GM18909 (cell line): ENCODE measurements around the gene TECPR1.

Experiments used
- ATAC-seq: cut with Tn5 transposase; IDR thresholded peaks from one replicate; pipeline ENCODE4 v1.9.1; 2021; ENCODE audit warnings: mild to moderate bottlenecking; ENCODE audit not compliant: unreplicated experiment, poor library complexity

Gene TECPR1

GRCh38 chr7:98285157-98286092 lies 33.4 kb upstream of the TECPR1 start:
- no peak for ATAC-seq

GRCh38 chr7:98284335-98285036 lies 32.5 kb upstream of the TECPR1 start:
- ATAC-seq = no peak

DNA sequence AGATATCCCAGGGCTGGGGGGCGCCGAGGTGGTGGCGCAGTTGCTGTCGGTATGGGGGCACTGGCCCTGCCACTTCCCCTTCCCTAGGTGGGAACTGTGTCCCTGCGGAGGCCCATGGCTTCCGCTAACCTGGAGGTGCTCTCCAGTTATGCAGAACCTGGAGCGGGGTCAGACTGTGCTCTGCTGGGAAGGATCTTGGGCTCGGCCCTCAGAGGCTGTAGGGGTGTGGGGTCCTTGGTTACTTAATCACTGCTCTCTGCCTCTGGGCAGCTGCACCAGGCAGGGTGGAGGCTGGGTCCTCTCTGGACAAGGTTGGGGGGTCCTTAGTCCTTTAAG lies 31.8 kb upstream of the TECPR1 start:
- no peak for ATAC-seq

DNA sequence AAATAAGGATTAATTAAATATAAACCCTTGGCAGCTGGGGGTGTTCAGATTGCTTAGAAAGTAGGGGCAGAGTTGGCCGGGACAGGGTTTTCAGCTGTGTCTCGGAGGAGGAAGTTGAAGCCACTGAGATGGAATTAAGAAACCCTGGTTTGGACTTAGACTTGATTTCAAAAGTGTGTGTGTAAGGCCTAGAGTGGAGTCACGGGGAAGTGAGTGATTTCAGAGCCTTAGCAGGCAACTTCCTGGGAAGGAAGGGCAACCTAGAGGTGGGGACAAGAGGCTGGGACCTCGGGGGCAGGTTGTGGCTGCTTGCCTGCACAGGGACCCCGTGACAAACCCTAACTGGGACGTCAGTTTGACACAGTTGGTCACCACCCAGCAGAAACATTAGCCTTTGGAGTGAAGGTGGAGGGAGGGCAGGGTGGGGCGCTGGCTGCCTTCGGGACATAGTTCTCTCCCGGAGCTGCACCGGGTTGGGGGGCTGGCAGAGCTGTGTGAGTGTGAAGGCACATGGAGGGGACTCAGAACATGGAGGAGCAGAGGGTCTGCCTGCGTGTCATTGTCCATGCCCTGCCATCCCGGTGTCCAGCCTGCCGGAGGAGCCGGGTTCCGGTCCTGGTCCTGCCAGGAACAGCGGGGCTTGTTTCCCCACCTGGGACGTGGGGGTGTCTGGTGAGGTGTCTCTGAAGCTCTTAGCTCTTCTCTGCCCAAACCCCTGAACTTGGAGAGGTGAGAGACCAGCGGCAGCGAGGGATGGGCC lies 31.3 kb upstream of the TECPR1 start:
- ATAC-seq = no peak

- ATAC-seq = no peak
Observed at GRCh38 chr7:98282703-98283102, 30.7 kb upstream of the TECPR1 start.

DNA sequence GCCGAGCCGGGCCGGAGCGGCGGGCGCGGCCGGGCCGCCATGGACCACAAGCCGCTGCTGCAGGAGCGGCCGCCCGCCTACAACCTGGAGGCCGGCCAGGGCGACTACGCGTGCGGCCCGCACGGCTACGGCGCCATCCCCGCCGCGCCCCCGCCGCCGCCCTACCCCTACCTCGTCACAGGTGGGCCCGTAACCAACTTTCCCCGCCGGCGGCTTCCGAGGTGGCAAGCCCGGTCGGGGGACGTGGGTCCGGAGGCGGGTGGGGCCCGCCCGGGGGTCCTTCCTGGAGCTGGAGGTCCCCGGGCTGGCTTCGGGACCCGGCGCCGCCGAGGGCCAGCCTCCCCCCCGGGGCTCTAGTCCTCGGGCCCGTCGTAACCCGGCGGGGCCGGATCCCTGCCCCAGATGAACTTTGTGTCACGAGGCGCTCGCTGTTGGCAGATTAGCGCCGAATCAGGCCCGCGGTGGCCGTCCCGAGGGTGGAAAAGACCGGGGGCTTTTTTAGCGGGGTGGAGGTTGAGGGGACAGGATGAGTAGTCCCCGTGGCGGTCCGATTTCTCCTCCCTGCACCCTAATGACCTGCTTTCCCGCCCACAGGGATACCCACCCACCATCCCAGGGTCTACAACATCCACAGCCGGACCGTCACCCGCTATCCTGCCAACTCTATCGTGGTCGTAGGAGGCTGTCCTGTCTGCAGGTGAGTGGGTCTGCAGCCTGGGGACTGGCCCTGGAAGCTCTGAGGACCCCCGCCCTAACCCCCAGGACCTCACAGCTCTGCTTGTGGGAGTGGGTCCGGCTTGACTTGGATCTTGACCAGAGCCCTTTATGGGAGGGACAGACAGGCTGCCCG lies 29.9 kb upstream of the TECPR1 start:
- ATAC-seq = peak; percentile 18

- peak; percentile 87 for ATAC-seq
Observed at GRCh38 chr7:98280791-98281756, 29.0 kb upstream of the TECPR1 start, which contains the start of gene BRI3. BRI3 (plus strand) TSS chr7:98281686; CDS start chr7:98281796, 110 bp downstream.

DNA sequence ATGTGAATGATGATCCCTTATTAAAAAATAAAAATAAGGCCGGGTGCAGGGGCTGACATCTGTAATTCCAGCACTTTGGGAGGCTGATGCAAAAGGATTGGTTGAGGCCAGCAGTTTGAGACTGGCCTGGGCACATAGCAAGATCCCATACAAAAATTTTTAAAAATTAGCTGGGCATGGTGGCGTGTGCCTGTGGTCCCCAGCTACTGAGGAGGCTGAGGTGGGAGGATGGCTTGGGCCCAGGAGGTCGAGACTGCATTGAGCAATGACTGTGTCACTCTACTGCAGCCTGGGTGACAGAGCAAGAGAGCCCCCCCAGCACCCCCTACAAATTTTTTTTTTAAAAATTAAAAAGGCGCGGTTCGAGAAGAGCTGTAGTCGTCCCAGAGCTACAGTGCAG lies 28.3 kb upstream of the TECPR1 start:
- ATAC-seq = no peak

DNA sequence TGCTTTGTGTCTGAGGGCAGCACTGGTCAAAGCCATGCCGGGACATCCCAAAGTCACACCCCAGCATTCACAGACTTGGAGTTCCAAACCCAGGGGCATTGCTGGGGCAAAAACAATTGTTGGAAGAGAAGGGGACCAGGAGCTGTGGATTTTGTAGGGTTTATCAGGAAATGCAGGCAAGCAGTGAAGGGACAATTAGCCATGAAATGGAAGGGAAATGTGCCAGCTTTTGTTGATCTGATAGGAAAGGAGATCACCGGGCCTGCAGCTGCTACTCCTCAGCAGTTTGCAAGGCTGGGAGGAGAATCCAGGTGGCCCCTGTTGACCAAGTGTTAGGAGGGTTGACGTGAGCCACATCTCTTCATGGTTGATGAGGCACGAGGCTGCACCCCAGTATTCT lies 26.9 kb upstream of the TECPR1 start:
- no peak for ATAC-seq

DNA sequence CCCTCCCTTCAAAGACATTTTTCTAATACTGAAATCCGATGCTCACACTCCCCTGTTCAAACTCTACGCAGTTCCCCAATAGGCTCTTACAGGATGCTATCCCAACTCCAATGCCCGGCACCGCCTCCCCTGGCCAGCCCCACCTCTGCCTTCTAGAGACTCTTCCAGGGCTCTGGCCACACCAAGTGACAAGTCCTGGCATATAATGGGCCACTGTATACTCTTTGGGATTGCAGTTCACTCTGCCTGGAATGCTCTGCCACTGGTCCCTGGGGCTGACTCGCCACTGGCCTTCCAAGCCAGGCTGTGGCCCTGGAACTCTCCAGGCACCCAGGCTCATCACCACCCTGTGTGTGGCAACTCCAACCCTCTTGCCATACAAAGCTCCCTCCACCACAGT lies 26.4 kb upstream of the TECPR1 start:
- ATAC-seq = no peak

- ATAC-seq = no peak
Observed at GRCh38 chr7:98276241-98276761, 24.3 kb upstream of the TECPR1 start.

- ATAC-seq = no peak
Observed at GRCh38 chr7:98267303-98267702, 15.3 kb upstream of the TECPR1 start.

DNA sequence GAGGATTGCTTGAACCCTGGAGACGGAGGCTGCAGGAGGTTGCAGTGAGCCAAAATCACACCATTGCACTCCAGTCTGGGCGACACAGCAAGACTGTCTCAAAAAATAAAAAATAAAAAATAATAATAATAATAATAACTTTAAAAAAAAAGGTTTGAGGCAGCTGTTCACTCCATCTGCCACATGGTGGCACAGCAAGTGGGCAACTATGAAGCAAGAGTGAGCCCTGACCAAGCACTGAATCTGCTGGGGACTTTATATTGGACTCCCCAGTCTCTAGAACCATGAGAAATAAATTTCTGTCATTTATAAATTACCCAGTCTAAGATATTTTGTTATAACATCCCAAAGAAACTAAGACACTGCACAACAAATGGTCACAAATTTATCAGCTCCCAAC lies 14.8 kb upstream of the TECPR1 start:
- ATAC-seq = no peak

DNA sequence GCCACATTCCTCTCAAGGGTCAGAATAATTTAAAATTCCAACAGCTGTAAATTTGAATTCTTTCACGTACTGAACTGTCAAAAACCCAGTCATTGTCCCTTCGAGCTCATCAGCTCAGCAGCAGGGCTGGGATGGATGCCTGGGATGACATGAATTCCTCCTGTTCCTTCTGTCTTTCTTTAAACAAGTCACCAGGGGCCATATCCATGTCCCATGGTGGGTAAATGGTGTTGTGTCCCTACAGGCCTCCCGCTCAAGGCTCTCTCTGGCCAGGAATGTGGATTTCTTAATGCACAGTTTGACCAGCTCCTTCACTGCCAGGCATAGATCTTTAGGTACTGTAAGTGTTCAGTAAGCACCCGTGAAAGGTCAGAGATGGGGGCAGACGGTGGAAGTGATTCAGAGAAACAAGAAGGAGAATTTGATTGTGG lies 13.8 kb upstream of the TECPR1 start:
- ATAC-seq = no peak

DNA sequence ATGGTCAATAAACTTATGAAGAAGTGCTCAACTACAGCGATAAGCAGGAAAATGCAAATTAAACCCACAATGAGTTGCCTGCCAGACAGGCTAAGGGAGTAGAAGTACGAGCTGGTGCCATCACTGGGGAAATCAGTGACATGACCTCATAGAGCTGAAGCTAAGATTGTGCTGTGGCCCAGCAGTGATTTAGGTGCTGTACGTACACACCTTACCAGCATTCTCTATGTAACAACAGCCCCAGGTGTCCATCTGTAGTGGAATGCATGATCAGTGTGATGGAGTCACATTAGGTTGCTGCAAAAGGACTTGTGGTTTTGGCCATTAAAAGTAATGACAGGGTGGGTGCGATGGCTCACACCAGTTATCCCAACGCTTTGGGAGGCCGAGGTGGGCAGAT lies 5.7 kb upstream of the TECPR1 start:
- no peak for ATAC-seq

DNA sequence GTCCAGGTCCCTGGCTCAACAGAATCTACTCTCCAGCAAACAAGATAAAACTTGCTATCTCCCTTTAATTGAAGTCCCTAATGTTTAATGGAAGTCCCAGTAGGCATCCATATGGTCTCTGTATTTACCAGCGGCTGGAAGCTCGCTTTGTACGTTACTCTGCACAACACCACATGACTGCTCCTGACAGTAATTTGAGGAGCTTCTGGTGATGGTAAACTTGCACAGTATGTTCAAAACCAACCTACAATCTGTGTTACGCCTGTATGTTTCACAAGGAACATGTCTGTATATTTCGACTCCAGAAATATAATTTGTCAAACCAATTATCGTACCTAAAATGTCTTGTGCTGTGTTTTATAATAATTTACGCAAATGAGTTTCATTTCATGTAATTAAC lies 4.4 kb upstream of the TECPR1 start:
- ATAC-seq = no peak

- no peak for ATAC-seq
Observed at GRCh38 chr7:98254951-98255610, 3.0 kb upstream of the TECPR1 start.

DNA sequence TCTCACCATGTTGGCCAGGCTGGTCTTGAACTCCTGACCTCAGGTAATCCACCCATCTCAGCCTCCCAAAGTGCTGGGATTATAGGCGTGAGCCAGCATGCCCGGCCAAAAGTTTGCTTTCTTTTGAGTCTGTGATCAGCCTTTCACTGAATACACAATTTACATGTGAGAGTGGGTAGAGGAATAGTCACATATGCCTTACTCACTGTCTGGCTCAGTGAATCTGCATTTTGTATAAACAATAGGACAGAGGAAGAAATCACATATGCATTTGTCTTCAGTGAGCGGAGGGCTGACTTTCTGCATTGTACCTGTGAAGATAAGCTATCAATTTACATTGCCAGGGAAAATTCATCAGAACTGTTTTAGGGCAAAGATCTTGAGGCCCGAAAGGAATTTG lies 2.5 kb upstream of the TECPR1 start:
- ATAC-seq = no peak
